ENCODE measurements around the gene ZBTB3. TPM values are rescaled to one million over a fixed set of nuclear protein-coding genes. Genes with fewer than 3 reads are reported as not detected.
"Not testable (repeated sequence)": the region's sequence is repeated elsewhere in the genome, so short reads cannot be mapped to it uniquely, and the experiment has no call there.

The ZBTB3 gene
- total and polyA plus RNA-seq, 2 experiments from 2014 or later, result 4.0 to 11.0 TPM

- Histone ChIP-seq H3K4me2 (peak within 1 kb of the TSS; percentile 80), H3K27me3 (no peaks in the 10 kb centered on the region), H4K20me1 (ENCODE audit: insufficient read depth, poor library complexity, severe bottlenecking) (no peaks in the 10 kb centered on the region), H3K27ac (peak within 1 kb of the TSS; percentile 96), H3K4me1 (ENCODE audit: insufficient read depth) (peaks cover 17% of the 10 kb centered on the region), H3K4me3 (peak within 1 kb of the TSS; percentile 71), H3K9me2 (replicated peaks; ENCODE audit: insufficient read depth) (no peaks in the 10 kb centered on the region), H3K9me3 (ENCODE audit: low read depth) (no peaks in the 10 kb centered on the region), H3K36me3 (replicated peaks; ENCODE audit: insufficient read depth, low read depth) (no peaks in the 10 kb centered on the region), H3K79me2 (peaks cover 24% of the 10 kb centered on the region), H2AFZ (peak within 1 kb of the TSS; percentile 57)
- TF ChIP-seq EZH2 (IDR thresholded peaks at IDR 0.05; ENCODE audit: borderline replicate concordance), result no peak
- no peak for TF ChIP-seq CTCF (IDR thresholded peaks at IDR 0.05; ENCODE audit: poor library complexity)
- TF ChIP-seq EZH2phosphoT487 (IDR thresholded peaks at IDR 0.05; ENCODE audit: low read depth, severe bottlenecking, unreplicated experiment), result no peak
- WGBS (ENCODE audit: low lambda C conversion rate, missing lambda C conversion rate), result 4% methylated on average over 32 of the region's 60 CpGs
- DNase-seq (ENCODE audit: low spot score), result peak; percentile 99
These were observed 17.4 kb upstream of the ZBTB3 start, which contains the start of gene TAF6L for GRCh38 chr11:62771144-62772021. Gene TAF6L (plus strand): TSS chr11:62771396. CDS start chr11:62775784, 4,388 bp downstream.

GRCh38 chr11:62770778-62771143 lies 16.8 kb upstream of the ZBTB3 start:
- H3K9me3 ChIP-seq (ENCODE audit: low read depth), result no peaks in the 10 kb centered on the region
- peak overlapping the region; percentile 31 for H3K4me3 ChIP-seq
- H3K9me2 ChIP-seq (replicated peaks; ENCODE audit: insufficient read depth), result no peaks in the 10 kb centered on the region
- no peaks in the 10 kb centered on the region for H3K27me3 ChIP-seq
- peak; percentile 32 for DNase-seq (ENCODE audit: low spot score)
- peaks cover 17% of the 10 kb centered on the region for H3K4me1 ChIP-seq (ENCODE audit: insufficient read depth)
- peak overlapping the region; percentile 96 for H3K27ac ChIP-seq
- H3K79me2 ChIP-seq, result peaks cover 24% of the 10 kb centered on the region
- peak overlapping the region; percentile 80 for H3K4me2 ChIP-seq
- WGBS (ENCODE audit: low lambda C conversion rate, missing lambda C conversion rate), result 15% methylated on average over 18 of the region's 18 CpGs
- no peak for TF ChIP-seq EZH2phosphoT487 (IDR thresholded peaks at IDR 0.05; ENCODE audit: low read depth, severe bottlenecking, unreplicated experiment)
- no peak for TF ChIP-seq CTCF (IDR thresholded peaks at IDR 0.05; ENCODE audit: poor library complexity)
- no peak for TF ChIP-seq EZH2 (IDR thresholded peaks at IDR 0.05; ENCODE audit: borderline replicate concordance)
- no peaks in the 10 kb centered on the region for H4K20me1 ChIP-seq (ENCODE audit: insufficient read depth, poor library complexity, severe bottlenecking)
- no peaks in the 10 kb centered on the region for H3K36me3 ChIP-seq (replicated peaks; ENCODE audit: insufficient read depth, low read depth)
- H2AFZ ChIP-seq, result peak overlapping the region; percentile 52

- Histone ChIP-seq H3K27ac (peak overlapping the region; percentile 63), H3K4me2 (peak overlapping the region; percentile 86), H3K79me2 (peaks cover 21% of the 10 kb centered on the region), H3K4me3 (peak overlapping the region; percentile 23), H2AFZ (peak overlapping the region; percentile 64)
- not testable (repeated sequence) for H3K9me3 ChIP-seq (ENCODE audit: low read depth); H3K4me1 ChIP-seq (ENCODE audit: insufficient read depth); DNase-seq (ENCODE audit: low spot score); H3K9me2 ChIP-seq (replicated peaks; ENCODE audit: insufficient read depth); H3K36me3 ChIP-seq (replicated peaks; ENCODE audit: insufficient read depth, low read depth); H3K27me3 ChIP-seq; H4K20me1 ChIP-seq (ENCODE audit: insufficient read depth, poor library complexity, severe bottlenecking)
- WGBS (ENCODE audit: low lambda C conversion rate, missing lambda C conversion rate), result 46% methylated on average over 9 of the region's 9 CpGs
These were observed 6.9 kb upstream of the ZBTB3 start for GRCh38 chr11:62760867-62761227.

Data from hepatocyte (in vitro differentiated cells).